Activated CD4-positive, alpha-beta T cell treated with anti-CD3 and anti-CD28 coated beads for 1 hour (primary cell): ENCODE measurements around the gene UBAP2.
"Not testable (repeated sequence)": the region's sequence is repeated elsewhere in the genome, so short reads cannot be mapped to it uniquely, and the experiment has no call there.

ENCODE experiments used
- DNase-seq: peaks from one replicate; pipeline ENCODE4 v3.0.0-alpha.2; 2020

The UBAP2 gene

GRCh38 chr9:33972698-33973097, 76.0 kb downstream of the UBAP2 start:
- no peak for DNase-seq

DNA sequence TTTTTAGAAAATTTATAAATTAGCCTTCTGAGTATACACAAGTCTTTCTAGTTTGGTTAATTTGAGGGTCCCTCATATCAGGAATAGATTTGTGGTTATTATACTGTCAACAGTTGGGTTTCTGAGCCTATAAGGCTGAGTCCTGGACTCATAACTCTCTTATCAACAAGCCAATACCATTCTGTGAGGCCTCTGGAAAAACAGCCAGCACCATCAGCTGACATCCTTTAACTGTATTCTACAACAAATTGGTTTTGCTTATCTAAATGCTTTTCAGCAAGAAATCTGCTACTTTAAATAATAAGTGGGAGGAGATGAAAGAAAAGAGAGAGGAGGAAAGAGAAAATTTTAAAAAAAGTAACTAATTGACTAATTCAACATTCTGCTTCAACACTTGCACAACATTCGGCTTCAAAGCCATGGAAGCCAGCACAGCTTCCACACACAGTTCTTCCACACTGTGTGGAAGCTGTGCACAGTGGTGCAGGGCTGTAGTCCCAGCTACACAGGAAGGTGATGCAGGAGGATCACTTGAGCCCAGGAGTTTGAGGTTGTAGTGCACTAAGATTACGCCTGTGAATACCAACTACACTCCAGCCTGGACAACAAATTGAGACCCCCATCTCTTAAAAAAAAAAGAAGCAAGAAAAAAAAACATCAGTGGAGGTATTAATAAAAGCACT, 84.5 kb downstream of the UBAP2 start:
- DNase-seq: no peak

DNA sequence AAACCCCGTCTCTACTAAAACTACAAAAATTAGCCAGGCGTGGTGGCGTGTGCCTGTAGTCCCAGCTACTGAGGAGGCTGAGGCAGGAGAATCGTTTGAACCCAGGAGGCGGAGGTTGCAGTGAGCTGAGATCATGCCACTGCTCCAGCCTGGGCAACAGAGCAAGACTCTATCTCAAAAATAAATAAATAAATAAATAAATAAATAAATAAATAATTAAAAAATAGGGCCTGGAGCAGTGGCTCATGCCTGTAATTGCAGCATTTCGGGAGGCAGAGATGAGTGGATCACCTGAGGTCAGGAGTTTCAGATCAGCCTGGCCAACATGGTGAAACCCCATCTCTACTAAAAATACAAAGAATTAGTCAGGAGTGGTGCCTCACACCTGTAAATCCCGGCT, 86.2 kb downstream of the UBAP2 start:
- not testable (repeated sequence) for DNase-seq

DNA sequence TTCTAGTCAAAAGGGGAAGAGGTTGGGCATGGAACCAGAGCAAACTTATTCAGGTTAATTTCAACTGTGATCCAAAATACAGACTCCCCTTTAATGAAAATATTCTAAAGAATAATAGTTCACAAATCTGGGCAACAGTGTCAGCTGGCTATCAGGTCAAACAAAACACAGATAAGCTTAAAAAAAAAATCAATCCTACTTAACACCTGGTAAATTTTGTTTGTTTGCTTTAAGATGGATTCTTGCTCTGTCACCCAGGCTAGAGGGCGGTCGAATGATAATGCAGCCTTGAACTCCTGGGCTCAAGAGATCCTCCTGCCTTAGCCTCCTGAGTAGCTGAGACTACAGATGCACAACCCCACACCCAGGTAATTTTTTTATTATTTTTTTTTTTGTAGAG, 89.0 kb downstream of the UBAP2 start:
- no peak for DNase-seq

GRCh38 chr9:33956544-33956943, 92.1 kb downstream of the UBAP2 start:
- DNase-seq: no peak

DNA sequence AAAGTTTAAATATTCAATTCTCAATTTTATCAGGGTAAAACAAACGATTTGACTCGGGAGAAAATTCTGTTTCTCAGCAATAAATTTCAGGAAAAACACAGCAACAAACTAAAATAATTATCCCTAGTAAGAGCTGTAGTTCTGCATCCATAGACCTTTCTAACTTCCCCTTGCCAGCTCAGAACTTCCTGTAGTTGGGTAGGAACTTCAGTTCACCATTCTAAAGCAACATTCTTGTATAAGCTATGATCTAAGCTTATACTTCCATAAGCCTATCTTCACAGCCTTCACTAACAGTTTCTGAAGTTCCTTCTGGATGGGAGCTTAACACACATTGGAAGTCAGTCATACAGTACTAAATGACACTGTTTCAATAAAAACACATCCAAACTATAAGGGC, 96.6 kb downstream of the UBAP2 start:
- DNase-seq: no peak

- DNase-seq: no peak
Measured at GRCh38 chr9:33950371-33950770, 98.3 kb downstream of the UBAP2 start.

- DNase-seq: no peak
Measured at GRCh38 chr9:33946779-33947535, 101.7 kb downstream of the UBAP2 start.

GRCh38 chr9:33943389-33943788, 105.3 kb downstream of the UBAP2 start:
- no peak for DNase-seq

- no peak for DNase-seq
Measured at GRCh38 chr9:33942471-33943083, 106.1 kb downstream of the UBAP2 start.

GRCh38 chr9:33939924-33940874, 108.5 kb downstream of the UBAP2 start:
- DNase-seq: no peak

DNA sequence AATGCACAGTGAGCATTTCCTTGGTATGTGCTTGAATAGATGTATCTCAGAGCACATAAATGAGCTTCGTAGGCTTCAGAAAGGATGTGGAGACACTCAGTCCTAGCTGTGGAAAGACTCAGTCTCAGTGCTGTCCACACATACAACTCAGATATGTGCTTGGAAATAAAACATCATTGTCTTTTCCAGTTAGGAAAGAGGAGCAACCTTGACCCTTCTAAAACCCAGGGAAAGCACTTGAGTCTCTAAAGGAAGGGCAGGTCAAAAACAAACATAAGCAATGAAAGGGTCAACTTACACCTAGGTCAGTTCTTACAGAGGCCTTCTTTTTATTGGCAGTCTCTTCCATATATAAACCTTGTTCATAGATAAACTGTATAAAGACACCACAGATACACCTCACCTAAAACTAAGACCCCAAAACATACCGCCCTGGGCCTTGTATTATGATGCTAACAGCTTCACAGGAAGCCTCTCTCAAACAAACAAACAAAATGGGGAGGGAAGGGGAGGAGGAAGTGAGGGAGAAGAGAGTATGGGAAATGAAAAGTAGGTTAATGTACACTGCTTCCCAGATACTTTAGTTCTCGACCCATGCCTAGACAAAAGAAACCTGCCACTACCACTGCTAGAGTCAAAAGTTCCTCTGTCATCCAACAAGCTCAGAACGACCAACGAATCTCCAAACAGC, 114.4 kb downstream of the UBAP2 start:
- DNase-seq: no peak

DNA sequence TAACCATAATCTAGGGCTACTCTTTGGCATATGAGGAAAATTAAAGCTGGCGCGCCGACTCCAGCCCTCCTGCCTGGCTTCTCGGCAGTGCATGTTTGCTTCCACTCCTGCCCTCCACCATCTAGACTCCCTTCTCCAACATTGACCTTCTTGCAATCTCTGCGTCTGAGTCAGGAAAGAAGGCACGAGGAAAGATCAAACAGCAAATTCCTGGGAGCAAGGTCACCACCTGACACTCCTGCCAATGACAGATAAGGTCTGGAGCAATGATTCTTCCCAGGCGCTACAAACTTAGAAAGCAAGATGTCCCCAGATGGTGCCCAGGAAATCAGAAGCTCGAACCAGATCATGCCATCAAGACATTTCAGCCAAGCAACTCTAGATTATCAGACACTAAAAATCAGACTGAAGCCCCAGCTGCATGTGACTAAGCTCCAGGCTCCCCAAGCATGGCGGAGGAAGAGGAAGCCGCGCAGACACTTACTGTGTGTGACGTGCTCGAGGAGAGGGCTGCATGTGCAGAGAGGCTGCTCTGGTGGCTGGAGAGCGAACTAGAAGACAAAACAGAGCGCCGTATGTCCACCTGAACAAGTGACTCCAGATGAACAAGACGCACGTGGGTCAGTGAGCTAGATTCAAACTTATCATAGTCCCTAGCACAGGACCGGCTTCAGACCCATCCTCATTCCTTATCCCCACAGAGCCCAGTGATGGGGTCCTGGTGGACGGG, 116.4 kb downstream of the UBAP2 start:
- no peak for DNase-seq

DNA sequence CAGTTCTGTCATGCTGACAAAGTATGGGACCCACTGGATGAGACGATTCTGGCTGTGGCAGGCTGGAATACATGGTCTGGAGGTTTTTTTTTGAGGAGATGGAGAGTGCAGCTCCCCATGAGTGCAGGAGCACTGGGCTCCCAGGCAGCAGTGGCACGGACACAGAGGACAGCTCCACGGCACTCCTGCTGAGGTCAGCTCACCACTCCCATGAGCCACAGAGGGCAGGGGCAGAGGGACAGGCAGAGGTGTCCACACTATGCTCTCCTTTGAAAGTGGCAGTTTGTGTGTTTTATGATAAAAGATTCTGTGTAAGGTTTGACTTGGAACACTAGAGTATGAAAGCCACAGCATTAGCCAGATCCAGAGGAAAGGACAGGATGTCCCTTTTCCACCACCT, 117.4 kb downstream of the UBAP2 start:
- DNase-seq: no peak

GRCh38 chr9:33927694-33928093, 121.0 kb downstream of the UBAP2 start:
- DNase-seq: no peak

DNA sequence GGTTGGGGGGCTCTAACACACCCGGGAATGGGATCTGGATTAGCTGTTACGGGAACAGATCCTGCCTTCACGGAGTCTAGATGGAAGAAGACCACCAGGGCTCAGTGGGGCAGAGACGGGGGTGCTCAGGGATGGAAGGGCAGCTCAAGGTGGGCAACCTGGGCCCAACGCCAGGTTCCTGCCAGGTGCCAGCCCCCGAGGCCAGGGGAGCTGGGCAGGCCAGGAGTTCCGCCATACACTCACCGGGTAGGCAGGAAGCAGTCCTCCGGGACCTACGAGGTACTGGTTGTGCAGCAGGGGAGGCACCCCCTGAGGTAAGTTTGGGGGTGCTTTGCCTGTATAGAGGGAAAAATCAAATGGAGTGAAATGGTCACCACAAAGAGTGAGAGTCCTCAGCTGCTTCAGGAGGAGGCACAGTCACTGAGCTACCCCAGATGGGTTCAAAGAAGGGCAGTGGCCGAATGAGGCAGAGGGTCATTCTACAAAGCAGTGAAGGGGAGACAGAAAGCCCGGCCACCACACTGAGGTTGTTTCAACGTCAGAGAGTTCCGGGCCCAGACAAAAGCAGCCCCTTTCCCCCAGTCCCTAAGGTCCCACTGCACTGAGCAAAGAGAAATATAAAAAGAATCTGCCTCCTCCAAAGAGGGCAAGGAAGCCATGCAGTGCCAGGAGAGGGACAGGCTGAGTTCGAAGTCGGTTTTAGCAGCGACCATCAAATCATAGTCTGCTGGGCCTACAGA, 121.8 kb downstream of the UBAP2 start:
- no peak for DNase-seq

- no peak for DNase-seq
Measured at GRCh38 chr9:33924978-33925797, 123.5 kb downstream of the UBAP2 start.

DNA sequence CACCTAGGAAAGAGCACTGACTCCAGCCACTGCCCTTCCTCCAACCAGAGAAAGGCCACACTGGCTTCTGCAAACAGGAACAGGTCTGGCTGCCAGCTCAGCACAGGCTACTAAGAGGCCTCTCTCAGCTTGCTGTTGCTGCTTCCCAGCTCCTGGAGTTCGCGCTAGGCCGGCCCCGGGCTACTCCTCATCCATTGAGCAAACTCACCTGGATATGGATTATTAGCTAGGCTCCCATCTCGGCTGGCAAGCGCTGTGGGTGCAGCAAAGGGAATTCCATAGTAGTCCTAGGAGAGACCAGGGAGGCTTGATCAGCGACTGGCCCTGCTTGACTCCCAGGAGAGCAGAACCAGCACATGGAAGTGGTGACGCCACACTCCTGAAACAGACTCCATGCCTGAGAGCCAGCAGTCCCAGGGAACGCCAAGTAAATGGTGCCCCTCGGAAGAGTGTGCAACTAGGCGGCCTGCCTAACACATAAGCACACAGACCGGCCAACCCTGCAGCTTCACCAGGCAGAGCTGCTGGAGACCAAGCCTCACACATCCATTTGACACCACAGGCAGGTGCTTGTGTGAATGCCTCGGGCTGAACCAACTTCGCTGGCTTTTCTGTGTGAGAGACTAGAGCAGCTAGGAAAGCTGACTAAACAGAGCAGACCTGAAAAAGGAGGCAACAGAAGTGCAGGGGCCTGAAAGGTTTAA, 124.5 kb downstream of the UBAP2 start:
- DNase-seq: no peak

GRCh38 chr9:33923079-33923478, 125.6 kb downstream of the UBAP2 start:
- DNase-seq: no peak
